Aortic smooth muscle cell (primary cell): ENCODE measurements around the gene NADK2. TPM values are rescaled to one million over a fixed set of nuclear protein-coding genes. Genes with fewer than 3 reads are reported as not detected.

ENCODE experiments used
- total RNA-seq: library from RNA; depleted of rRNA; stranded (reverse); fragments of >200 nt; gene quantifications from 2 replicates; pipeline ENCODE4 v1.2.3, GENCODE V29; 2014

NADK2 gene
- total RNA-seq: 20.1 and 23.7 TPM in 2 replicates

GRCh38 chr5:36241631-36242533 is at the start of gene NADK2:
NADK2 (minus strand) TSS chr5:36241925; CDS start chr5:36241798, 127 bp downstream.

GRCh38 chr5:36151434-36152323 is 90.0 kb downstream of the NADK2 start, which contains the start of the genes LMBRD2 and SKP2:
LMBRD2 (minus strand) TSS chr5:36151887; CDS start chr5:36143349, 8,538 bp downstream.
SKP2 (plus strand) TSS chr5:36152111; CDS start chr5:36152263, 152 bp downstream.

Other genes with a start within 250 kb of the NADK2 start
- gene UGT3A2, start 175.0 kb downstream of the NADK2 start, total RNA-seq: not detected in 2 replicates
- gene LMBRD2, start 90.0 kb downstream of the NADK2 start, total RNA-seq: 26.6 and 30.4 TPM in 2 replicates
- gene SKP2, start 89.8 kb downstream of the NADK2 start, total RNA-seq: 11.3 and 12.4 TPM in 2 replicates
- gene RANBP3L, start 60.0 kb upstream of the NADK2 start, total RNA-seq: 0.13 and 0.31 TPM in 2 replicates